IPS-NIHi11 (cell line): ENCODE data around the gene SFXN3.

Experiments
- DNase-seq: peaks from one replicate; pipeline ENCODE4 v3.0.0; 2012; ENCODE audit warnings: mixed read lengths, low spot score

Gene SFXN3

DNA sequence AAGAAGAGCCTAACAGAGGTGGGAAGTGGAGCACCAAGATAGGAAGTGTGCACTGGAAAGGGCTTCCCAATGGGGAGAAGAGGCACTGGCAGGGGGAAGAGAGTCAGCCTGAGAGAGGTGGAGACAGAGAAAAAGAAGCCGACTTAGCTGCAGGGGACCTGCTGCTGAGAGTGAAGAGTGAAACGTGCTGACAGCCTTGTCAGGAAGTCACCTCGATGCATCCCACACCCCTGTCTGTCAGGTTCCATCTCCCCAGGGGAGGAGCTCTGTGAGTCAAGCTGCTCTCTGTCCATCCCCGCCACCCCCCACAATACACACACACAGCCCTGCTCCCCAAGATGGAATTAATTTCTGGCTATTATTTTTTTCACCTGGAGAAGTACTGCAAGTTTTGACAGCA is 44.7 kb downstream of the SFXN3 start:
- no peak for DNase-seq

DNA sequence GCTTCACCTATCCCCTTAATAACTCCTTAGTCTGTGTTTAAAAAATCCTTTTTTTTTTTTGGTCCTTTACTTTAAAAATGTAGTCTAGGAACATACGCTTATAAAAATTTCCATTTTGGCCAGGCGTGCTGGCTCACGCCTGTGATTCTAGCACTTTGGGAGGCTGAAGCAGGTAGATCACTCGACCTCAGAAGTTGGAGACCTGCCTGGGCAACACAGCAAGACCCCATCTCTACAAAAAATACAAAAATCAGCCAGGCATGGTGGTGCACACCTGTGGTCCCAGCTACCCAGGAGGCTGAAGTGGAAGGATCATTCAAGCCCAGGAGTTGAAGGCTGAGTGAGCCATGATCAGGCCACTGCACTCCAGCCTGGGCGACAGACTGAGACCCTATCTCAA is 45.6 kb downstream of the SFXN3 start:
- no peak for DNase-seq

DNA sequence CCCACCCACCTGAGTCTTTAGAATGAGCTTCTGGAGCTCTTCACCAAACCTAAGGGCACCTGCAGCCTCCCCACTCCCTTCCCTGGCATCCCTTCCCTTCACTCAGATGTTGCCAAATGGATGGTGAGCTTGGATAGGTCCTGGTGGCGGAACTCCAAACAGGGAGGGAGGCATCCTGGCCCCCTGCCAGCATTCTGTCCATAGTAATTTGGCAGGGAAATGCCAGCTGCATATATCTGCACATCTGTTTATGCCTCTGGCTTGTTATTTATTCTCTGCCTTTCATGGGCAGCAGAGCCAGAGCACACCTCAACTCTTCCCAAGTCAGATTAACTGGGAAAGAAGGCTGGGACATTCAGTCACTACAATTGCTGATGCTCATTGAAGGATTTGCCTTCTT is 48.8 kb downstream of the SFXN3 start:
- DNase-seq, result no peak

DNA sequence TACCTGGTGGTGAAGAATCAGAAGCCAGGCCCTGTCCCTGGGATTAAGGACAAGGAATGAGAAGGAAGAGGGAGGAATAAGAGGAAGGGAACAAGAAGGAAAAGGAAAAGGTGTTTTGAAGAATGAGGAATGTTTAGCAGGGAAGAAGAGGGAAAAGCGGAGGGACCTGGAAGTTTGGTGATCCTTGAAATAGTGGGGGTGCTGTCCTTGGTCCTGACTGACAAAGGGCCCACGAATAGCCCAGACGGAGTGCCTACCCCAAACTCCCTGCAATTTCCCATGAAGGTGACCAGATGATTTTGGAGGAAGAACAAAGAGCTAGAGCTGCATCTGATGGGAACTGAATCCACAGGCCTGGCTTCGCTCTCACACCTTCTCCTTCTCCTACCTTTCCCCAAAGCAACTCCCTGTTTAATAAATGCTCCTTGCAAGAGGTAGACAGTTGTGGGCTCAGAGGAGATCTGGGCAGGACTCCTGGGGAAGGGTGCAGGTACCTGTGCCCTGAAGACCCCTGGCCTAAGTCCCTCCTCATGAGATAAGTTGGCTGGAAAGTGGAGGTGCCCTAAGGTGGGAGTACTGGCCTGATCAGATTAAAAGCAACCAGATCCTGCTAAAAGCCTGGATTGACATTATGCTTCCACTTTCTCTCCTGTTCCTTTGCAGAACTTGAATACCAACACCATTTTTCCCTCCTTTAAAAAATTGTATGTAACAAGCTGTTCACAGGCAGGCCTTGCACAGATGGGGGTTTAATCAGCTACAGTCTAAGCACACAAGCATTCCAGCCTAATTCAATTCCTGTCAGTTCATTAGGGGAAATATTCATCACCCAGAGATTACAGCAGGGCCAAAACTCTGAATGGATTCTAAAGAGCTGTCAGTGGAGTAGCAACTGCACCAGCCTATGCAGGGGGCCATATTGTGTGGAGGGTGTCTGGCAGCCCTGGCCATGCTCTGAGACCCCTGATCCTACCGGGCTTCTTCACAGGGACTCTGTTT is 50.2 kb downstream of the SFXN3 start:
- DNase-seq, result peak; percentile 82

GRCh38 chr10:101085846-101086245 is 54.8 kb downstream of the SFXN3 start:
- no peak for DNase-seq

GRCh38 chr10:101087376-101087775 is 56.3 kb downstream of the SFXN3 start:
- no peak for DNase-seq

DNA sequence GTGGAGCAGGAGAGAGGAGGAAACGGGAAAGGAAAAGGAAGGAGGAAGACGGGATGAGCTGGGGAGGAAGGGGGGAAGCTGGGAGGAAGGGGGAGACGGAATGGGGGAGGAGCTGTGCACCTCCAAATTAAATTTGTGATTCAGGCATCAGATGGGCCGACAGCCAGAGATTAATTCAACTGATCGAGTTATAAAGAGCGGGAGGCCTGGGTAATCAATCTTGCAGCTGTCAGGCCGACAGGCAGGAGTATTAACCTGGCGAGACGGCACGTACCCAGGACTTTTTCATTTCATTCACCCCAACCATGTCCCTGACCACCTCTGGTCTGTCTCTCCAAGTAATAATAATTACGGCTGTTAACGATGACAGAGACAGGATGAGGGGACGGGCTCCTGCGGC is 56.9 kb downstream of the SFXN3 start:
- no peak for DNase-seq

- no peak for DNase-seq
These were observed 58.7 kb downstream of the SFXN3 start for GRCh38 chr10:101089520-101090299.

DNA sequence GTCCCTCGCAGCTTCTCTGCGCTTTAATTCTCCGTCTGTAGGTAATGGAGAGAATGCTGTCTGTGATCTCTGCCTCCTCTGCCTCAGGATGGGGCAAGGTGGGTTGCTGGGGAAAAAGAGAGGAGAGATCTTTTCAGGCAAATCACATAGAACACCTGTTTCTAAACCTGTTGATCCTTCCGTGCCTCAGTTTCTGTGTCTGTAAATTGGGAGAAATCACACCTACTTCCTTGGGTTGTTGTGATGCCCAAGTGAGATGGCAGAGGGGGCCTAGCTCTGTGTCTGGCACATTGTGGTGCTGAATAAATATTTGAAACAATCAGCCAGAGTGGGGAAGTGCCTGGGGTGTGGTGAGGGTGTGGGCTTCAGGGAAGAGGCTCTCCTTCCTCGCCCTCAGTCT is 59.6 kb downstream of the SFXN3 start:
- DNase-seq, result no peak
